Measurements from ENCODE around the gene PTPN4. TPM values are rescaled to one million over a fixed set of nuclear protein-coding genes. Genes with fewer than 3 reads are reported as not detected.

Gene PTPN4
- polyA plus RNA-seq, 1 experiment = 11.8 TPM

DNA sequence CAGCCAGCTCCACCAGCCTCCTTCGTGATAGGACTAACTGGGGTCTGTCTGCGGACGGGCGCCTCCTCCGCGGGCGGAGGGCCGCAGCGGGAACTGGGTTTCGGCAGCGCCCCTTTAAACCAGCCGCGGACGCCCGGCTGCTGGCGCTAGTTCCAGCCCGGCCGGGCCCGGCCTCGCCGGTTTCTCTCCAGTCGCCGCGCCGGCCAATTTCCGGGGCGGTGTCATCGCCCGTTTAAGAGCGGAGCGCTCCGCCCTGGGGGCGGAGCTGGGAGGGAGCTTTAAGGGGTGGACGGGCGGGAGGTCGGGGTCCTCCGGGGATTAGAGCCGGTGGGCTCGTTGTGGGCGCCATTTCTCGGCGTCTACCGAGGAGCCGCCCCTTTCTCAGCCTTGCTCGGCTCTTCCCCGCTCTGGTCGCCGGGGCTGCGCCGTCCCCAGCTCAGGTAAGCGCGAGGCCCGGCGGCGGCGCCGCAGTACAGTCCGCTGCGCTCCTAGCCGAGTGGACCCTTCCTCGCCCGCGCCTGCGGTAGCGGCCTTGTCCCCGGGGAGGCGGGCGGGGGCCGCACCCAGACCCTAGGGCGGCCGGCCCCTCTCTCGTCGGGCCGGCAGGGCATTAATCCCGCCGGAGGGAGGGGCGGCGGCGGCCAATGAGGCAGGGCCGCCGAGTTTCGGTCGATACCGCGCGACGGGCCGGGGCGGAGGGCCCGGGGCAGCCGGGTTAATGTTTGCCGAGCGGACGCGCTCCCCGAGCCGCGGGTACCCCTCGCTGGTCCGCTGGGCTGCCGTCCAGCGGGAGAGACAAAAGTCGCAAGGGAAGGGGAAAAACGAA lies 253.3 kb downstream of the PTPN4 start, which contains the start of gene EPB41L5:
EPB41L5 (plus strand) TSS at position 307 of the 826 bp plus-strand sequence. CDS start 6,008 bp downstream, outside the sequence.
- peak; percentile 55 for DNase-seq (ENCODE audit: low read depth)
- Histone ChIP-seq H3K36me3 (ENCODE audit: control insufficient read depth, insufficient read depth, low read length) (no peaks in the 10 kb centered on the region), H3K4me3 (ENCODE audit: low read depth, low read length) (peak within 1 kb of the TSS; percentile 72), H3K27me3 (ENCODE audit: control insufficient read depth, insufficient read depth, low read length) (no peaks in the 10 kb centered on the region)
- POLR2A ChIA-PET = interaction anchor here (0.6 kb wide), 1 partner anchor 19 kb away, joined by 3 read pairs; no protein-coding TSS in a partner anchor
- TF ChIP-seq, protein P1, sequence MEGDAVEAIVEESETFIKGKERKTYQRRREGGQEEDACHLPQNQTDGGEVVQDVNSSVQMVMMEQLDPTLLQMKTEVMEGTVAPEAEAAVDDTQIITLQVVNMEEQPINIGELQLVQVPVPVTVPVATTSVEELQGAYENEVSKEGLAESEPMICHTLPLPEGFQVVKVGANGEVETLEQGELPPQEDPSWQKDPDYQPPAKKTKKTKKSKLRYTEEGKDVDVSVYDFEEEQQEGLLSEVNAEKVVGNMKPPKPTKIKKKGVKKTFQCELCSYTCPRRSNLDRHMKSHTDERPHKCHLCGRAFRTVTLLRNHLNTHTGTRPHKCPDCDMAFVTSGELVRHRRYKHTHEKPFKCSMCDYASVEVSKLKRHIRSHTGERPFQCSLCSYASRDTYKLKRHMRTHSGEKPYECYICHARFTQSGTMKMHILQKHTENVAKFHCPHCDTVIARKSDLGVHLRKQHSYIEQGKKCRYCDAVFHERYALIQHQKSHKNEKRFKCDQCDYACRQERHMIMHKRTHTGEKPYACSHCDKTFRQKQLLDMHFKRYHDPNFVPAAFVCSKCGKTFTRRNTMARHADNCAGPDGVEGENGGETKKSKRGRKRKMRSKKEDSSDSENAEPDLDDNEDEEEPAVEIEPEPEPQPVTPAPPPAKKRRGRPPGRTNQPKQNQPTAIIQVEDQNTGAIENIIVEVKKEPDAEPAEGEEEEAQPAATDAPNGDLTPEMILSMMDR (IDR thresholded peaks at IDR 0.05; ENCODE audit: insufficient read depth, low read depth, low read length) = no peak; the same call in 1 of the 2 replicates
- CTCF ChIA-PET = interaction anchor here (0.5 kb wide), 1 partner anchor 45 kb away, joined by 4 read pairs; no protein-coding TSS in a partner anchor

DNA sequence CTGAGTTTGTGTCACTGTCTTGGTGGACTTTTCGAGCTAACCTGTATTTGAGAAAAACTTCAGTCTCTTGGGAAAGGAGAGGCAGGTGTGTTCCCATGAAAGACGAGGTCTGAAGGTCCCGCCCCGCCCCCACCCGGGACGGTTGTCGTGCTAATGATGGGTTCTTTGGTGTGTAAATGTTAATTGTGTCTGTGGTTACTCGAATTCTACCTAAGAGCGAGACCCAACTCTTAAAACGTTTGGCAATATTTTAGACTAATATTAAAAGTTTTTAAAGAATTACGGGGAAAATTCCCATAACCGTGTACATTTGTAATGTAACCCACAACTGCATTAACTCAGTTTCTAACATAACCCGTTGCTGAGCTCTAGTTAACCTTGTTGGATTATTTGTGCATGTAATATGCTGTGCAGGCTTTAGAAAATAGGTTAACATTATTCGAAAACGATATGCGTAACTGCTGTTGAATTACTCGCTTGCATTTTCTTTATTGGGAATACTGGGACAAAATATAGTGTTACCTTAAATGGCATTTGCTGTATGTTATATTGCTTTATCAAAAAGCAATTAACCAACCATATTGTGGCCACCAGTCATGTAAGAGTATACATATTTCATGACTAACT lies 254.0 kb downstream of the PTPN4 start:
- DNase-seq (ENCODE audit: low read depth) = no peak
- POLR2A ChIA-PET = no interaction called here

DNA sequence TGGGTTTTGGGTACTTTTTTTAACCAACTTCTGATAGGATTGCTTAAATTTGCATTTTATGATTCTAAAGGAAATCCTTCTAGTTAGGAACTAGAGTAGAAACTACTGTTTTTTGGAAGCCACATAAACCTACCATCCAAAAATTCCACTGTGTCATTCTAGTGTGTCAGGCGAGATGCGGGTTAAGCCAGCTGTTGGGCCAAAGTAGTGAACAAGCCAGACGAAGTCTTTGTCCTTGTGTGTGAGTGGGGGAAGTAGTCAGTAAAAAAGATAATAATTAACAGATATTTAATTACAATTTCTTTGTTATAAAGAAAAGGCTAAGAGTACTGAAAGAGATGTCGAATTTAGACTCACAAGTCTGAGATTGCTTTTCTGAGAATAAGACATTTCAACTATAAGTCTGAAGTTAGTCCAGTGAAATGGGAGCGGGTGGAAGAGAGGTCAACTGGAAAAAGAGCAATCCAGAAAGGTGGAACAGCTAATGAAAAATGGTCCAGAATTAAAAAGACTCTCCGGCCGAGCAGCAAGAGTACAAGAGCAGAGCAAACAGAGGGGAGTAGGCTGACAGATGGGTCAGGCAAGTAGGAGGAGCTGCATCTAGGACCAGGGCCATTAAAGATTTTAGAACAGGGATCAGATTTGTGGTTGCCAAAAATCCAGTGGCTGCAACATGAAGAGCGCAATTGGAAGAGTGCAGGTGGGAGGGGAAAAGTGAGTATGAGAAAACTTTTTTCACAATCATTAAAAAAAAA lies 254.7 kb downstream of the PTPN4 start:
- H3K27me3 ChIP-seq (ENCODE audit: control insufficient read depth, insufficient read depth, low read length) = no peaks in the 10 kb centered on the region
- DNase-seq (ENCODE audit: low read depth) = no peak
- ChIA-PET POLR2A (no interaction called here), CTCF (no interaction called here)
- TF ChIP-seq, protein P1 (IDR thresholded peaks at IDR 0.05; ENCODE audit: insufficient read depth, low read depth, low read length) = no peak
- no peak overlapping the region for H3K4me3 ChIP-seq (ENCODE audit: low read depth, low read length)
- no peaks in the 10 kb centered on the region for H3K36me3 ChIP-seq (ENCODE audit: control insufficient read depth, insufficient read depth, low read length)

More for the DNA sequence above, 254.0 kb downstream of the PTPN4 start:
- CTCF ChIA-PET = no interaction called here
- peak overlapping the region; percentile 72 for H3K4me3 ChIP-seq (ENCODE audit: low read depth, low read length)
- H3K36me3 ChIP-seq (ENCODE audit: control insufficient read depth, insufficient read depth, low read length) = no peaks in the 10 kb centered on the region
- H3K27me3 ChIP-seq (ENCODE audit: control insufficient read depth, insufficient read depth, low read length) = no peaks in the 10 kb centered on the region
- TF ChIP-seq, protein P1 (IDR thresholded peaks at IDR 0.05; ENCODE audit: insufficient read depth, low read depth, low read length) = no peak

DNA sequence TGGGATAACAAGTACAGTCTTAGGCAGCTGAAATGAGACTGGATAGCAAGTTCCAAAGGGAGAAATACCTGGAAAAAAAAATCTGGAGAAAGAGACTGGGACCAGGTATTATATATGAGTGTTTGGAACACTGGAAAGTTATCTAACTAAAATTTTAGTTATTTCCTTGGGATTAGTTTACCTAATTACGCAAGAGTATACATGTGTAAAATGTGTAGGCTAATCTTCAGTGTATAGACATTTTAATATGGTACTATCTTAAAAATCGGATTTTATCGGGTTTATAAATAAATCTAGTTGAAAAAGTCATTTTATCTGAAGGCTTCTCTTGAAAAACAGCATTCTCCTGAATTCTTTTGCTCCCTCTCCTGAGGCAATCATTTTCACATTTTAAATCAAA lies 257.1 kb downstream of the PTPN4 start:
- Histone ChIP-seq H3K27me3 (ENCODE audit: control insufficient read depth, insufficient read depth, low read length) (no peaks in the 10 kb centered on the region), H3K36me3 (ENCODE audit: control insufficient read depth, insufficient read depth, low read length) (no peaks in the 10 kb centered on the region), H3K4me3 (ENCODE audit: low read depth, low read length) (no peak overlapping the region)
- ChIA-PET POLR2A (no interaction called here), CTCF (no interaction called here)
- TF ChIP-seq, protein P1 (IDR thresholded peaks at IDR 0.05; ENCODE audit: insufficient read depth, low read depth, low read length) = no peak
- no peak for DNase-seq (ENCODE audit: low read depth)
